DOHH2 (cell line): Measurements from ENCODE around the gene APOBEC3G.

ENCODE experiments used
- H3F3A ChIP-seq: fragments of 200-600 bp; sonication (generic), shearing (Covaris generic); 2 replicates; pipeline ENCODE4 v1.6.0; 2016; ENCODE audit warnings: antibody characterized with exemption, mild to moderate bottlenecking; ENCODE audit not compliant: control insufficient read depth, insufficient read depth
- H3K27ac ChIP-seq: fragments of 200-600 bp; sonication (generic); 2 replicates; pipeline ENCODE4 v1.5.1; 2014; ENCODE audit warnings: low read depth, mild to moderate bottlenecking, low read length, moderate library complexity
- H3K27me3 ChIP-seq: fragments of 200-600 bp; sonication (generic); 2 replicates; pipeline ENCODE4 v1.6.1; 2014; ENCODE audit warnings: mild to moderate bottlenecking, low read length, mixed read lengths; ENCODE audit not compliant: control insufficient read depth
- H3K36me3 ChIP-seq: fragments of 200-600 bp; sonication (generic); 2 replicates; pipeline ENCODE4 v1.6.1; 2014; ENCODE audit warnings: mild to moderate bottlenecking, low read length, moderate library complexity, mixed read lengths; ENCODE audit not compliant: control insufficient read depth
- H3K4me1 ChIP-seq: fragments of 200-600 bp; sonication (generic); 2 replicates; pipeline ENCODE4 v1.6.1; 2014; ENCODE audit warnings: mild to moderate bottlenecking, low read length, mixed read lengths; ENCODE audit not compliant: control insufficient read depth
- H3K4me2 ChIP-seq: fragments of 200-600 bp; sonication (generic); 2 replicates; pipeline ENCODE4 v1.6.0; 2014; ENCODE audit warnings: mild to moderate bottlenecking, low read length, moderate library complexity
- H3K4me3 ChIP-seq: fragments of 200-600 bp; sonication (generic); 2 replicates; pipeline ENCODE4 v1.5.1; 2014; ENCODE audit warnings: mild to moderate bottlenecking, low read length, mixed read lengths
- H3K79me2 ChIP-seq: fragments of 200-600 bp; sonication (generic); 2 replicates; pipeline ENCODE4 v1.6.1; 2014; ENCODE audit warnings: mild to moderate bottlenecking, low read length, mixed read lengths; ENCODE audit not compliant: control insufficient read depth
- H3K9me2 ChIP-seq: fragments of 200-600 bp; sonication (generic); replicated peaks from 2 replicates; pipeline ENCODE4 v1.6.1; 2014; ENCODE audit warnings: mild to moderate bottlenecking, low read length, mixed read lengths; ENCODE audit not compliant: control insufficient read depth
- H3K9me3 ChIP-seq: fragments of 200-600 bp; sonication (generic); 2 replicates; pipeline ENCODE4 v1.6.1; 2014; ENCODE audit warnings: antibody characterized with exemption, low read length, mixed read lengths; ENCODE audit not compliant: control insufficient read depth, insufficient read depth
- H4K20me1 ChIP-seq: fragments of 200-600 bp; sonication (generic); 2 replicates; pipeline ENCODE4 v1.6.0; 2014; ENCODE audit warnings: low read depth, mild to moderate bottlenecking, antibody characterized with exemption, low read length, moderate library complexity; ENCODE audit not compliant: control insufficient read depth, insufficient read depth
- EZH2phosphoT487 ChIP-seq: fragments of 200-600 bp; sonication (generic); IDR thresholded peaks from 2 replicates; pipeline ENCODE4 v1.6.1; 2017; ENCODE audit warnings: borderline replicate concordance, mild to moderate bottlenecking, antibody characterized with exemption, low read length, moderate library complexity, mixed read lengths
- TF ChIP-seq, protein P1 (sequence below): fragments of 200-600 bp; sonication (generic); IDR thresholded peaks from one replicate; pipeline ENCODE4 v1.5.1; 2014; ENCODE audit warnings: antibody characterized with exemption, mild to moderate bottlenecking, low read depth, low read length; ENCODE audit not compliant: poor library complexity, severe bottlenecking

APOBEC3G gene

DNA sequence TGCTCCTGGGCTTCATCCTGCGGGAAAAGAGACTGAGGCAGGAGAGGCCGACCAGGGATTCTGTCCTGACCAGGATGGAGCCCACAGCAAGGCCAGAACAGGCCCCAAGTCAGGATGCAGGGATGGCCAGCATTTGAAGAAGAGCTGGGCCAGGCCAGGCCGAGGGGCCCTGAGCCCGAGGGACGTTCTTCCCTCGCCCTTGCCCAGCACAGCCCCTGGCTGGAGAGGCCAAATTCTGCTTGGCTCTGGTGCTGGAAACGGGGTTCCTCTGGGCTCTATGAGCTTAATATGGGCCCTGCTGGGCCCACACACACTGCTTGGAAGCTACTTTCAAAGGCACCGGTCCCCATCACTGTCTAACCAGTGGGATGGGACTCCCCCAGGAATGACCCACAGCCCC, 7.6 kb downstream of the APOBEC3G start:
- Histone ChIP-seq H3F3A (no peaks in the 10 kb centered on the region), H3K27me3 (no peaks in the 10 kb centered on the region), H3K4me1 (peaks cover 7% of the 10 kb centered on the region), H4K20me1 (no peaks in the 10 kb centered on the region), H3K4me3 (no peak overlapping the region), H3K9me3 (no peaks in the 10 kb centered on the region), H3K36me3 (no peaks in the 10 kb centered on the region), H3K9me2 (no peaks in the 10 kb centered on the region), H3K4me2 (no peak overlapping the region), H3K27ac (no peak overlapping the region), H3K79me2 (no peaks in the 10 kb centered on the region)
- no peak for TF ChIP-seq EZH2phosphoT487
- TF ChIP-seq, protein P1, sequence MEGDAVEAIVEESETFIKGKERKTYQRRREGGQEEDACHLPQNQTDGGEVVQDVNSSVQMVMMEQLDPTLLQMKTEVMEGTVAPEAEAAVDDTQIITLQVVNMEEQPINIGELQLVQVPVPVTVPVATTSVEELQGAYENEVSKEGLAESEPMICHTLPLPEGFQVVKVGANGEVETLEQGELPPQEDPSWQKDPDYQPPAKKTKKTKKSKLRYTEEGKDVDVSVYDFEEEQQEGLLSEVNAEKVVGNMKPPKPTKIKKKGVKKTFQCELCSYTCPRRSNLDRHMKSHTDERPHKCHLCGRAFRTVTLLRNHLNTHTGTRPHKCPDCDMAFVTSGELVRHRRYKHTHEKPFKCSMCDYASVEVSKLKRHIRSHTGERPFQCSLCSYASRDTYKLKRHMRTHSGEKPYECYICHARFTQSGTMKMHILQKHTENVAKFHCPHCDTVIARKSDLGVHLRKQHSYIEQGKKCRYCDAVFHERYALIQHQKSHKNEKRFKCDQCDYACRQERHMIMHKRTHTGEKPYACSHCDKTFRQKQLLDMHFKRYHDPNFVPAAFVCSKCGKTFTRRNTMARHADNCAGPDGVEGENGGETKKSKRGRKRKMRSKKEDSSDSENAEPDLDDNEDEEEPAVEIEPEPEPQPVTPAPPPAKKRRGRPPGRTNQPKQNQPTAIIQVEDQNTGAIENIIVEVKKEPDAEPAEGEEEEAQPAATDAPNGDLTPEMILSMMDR, result no peak

DNA sequence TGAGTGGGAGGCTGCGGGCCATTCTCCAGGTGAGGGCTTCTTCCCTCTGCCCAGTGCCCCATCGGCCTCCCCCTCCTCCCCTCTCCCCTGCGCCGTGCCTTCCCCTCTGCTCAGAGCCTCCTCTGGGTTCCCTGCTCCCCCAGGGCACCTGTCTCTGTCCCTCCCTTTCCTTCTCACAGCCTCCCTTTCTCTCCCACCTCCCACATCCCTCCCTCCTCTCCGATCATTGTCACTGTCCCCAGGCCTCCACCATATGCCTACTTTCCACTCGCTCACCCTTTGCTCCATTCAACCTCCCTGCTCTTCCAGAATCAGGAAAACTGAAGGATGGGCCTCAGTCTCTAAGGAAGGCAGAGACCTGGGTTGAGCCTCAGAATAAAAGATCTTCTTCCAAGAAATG, 10.0 kb downstream of the APOBEC3G start:
- no peak for TF ChIP-seq EZH2phosphoT487
- TF ChIP-seq, protein P1, result no peak
- no peak overlapping the region for H3K4me3 ChIP-seq
- H4K20me1 ChIP-seq, result no peaks in the 10 kb centered on the region
- no peaks in the 10 kb centered on the region for H3K36me3 ChIP-seq
- no peak overlapping the region for H3K27ac ChIP-seq
- no peaks in the 10 kb centered on the region for H3K9me2 ChIP-seq
- no peaks in the 10 kb centered on the region for H3K79me2 ChIP-seq
- no peak overlapping the region for H3K4me2 ChIP-seq
- no peaks in the 10 kb centered on the region for H3K9me3 ChIP-seq
- no peaks in the 10 kb centered on the region for H3K27me3 ChIP-seq
- no peaks in the 10 kb centered on the region for H3K4me1 ChIP-seq
- H3F3A ChIP-seq, result no peaks in the 10 kb centered on the region

DNA sequence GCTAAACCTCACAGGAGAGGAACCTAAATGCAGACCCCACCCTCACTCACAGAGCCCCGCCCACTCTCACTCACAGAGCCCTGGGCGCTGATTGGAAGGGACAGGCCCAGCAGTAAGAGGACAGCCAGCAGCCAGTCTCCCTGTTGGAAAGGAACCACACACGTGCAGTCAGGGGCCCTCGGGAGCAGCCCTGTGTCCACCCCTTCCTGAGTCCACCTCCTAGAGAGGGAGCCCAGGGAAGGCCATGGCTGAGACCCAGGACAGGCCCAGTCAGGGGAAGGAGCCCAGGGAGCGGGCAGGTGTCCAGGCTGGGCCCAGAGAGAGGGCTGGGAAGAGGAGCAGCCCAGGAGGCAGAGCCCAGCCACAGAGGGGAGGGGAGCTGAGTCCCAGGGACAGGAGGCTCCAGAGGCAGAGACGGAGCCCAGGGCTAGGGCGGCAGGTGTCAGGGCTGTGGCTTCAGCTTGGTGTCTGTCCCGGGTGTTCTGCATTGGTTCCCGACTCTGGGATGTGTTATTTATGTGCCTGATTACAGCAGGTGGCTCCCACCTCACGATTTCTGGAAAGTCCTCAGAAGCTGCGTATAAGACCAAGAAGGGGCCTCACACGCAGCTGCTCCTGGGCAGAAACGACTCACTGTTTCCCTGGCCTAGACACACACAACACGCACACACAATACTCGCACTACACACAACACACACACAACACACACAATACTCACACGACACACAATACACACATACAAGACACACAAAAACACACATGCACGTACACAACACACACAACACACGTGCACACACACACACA, 11.0 kb downstream of the APOBEC3G start:
- no peaks in the 10 kb centered on the region for H4K20me1 ChIP-seq
- no peak overlapping the region for H3K4me2 ChIP-seq
- no peaks in the 10 kb centered on the region for H3K79me2 ChIP-seq
- no peaks in the 10 kb centered on the region for H3K4me1 ChIP-seq
- H3K27me3 ChIP-seq, result no peaks in the 10 kb centered on the region
- H3K36me3 ChIP-seq, result no peaks in the 10 kb centered on the region
- H3K4me3 ChIP-seq, result no peak overlapping the region
- H3K27ac ChIP-seq, result no peak overlapping the region
- H3F3A ChIP-seq, result no peaks in the 10 kb centered on the region
- no peaks in the 10 kb centered on the region for H3K9me3 ChIP-seq
- no peaks in the 10 kb centered on the region for H3K9me2 ChIP-seq
- no peak for TF ChIP-seq EZH2phosphoT487
- TF ChIP-seq, protein P1, result no peak
